GM23248 (cell line): Measurements from ENCODE around the gene GAK.

Source experiments
- EZH2 ChIP-seq: fragments of 200-600 bp; sonication (generic); IDR thresholded peaks from 2 replicates; pipeline ENCODE4 v1.6.1; 2018; ENCODE audit warnings: antibody characterized with exemption, mild to moderate bottlenecking; ENCODE audit not compliant: insufficient read depth, poor library complexity, severe bottlenecking
- EZH2phosphoT487 ChIP-seq: fragments of 200-600 bp; sonication (generic); IDR thresholded peaks from 2 replicates; pipeline ENCODE4 v1.6.1; 2018; ENCODE audit warnings: antibody characterized with exemption, moderate library complexity, mild to moderate bottlenecking, low read depth; ENCODE audit not compliant: insufficient read depth

- no peak for TF ChIP-seq EZH2
- TF ChIP-seq EZH2phosphoT487: no peak
These were observed 83.2 kb downstream of the GAK start for GRCh38 chr4:848803-849477.
